ENCODE measurements around the gene SYT9.

Gene SYT9

DNA sequence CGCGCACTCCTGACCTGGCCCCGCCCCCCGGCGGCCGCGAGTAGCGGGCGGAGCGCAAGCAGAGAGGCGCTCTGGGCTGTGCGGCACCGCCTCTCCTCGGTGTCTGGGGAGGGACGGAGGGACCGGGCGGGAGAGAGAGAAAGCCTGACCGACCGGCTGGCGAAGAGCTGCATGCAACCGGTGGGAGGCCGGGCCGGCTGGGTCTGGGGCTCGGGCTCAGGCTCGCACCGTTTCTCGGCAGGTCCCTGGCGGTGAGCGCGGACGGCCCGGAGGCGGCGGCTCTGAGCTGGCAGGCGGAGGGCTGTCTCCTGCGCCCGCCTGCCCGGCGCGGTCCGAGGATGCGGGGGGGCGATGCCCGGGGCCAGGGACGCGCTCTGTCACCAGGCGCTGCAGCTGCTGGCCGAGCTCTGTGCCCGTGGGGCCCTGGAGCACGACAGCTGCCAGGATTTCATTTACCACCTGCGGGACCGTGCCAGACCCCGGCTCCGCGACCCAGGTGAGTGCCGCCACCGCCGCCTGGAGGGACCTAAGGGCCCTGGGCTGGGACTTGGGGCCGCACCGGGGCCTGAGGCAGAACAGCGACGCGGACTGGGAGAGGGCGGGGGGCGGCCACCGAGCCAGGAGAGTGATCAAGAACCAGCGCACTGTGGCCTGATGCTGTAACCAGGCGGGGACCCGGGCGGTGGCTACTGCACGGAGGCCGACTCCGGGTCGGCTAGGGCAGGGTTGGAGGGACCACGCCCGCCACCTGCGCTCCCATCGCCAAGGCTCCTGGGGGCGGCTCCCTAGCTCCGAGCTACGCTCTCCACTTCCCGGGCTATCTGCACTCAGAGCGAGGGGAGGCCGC lies at the start of gene SYT9:
SYT9 (plus strand) TSS at position 69 of the 847 bp plus-strand sequence; CDS start at position 352, 283 bp downstream.
- peak; percentile 25 for DNase-seq (ENCODE audit: low spot score)

DNA sequence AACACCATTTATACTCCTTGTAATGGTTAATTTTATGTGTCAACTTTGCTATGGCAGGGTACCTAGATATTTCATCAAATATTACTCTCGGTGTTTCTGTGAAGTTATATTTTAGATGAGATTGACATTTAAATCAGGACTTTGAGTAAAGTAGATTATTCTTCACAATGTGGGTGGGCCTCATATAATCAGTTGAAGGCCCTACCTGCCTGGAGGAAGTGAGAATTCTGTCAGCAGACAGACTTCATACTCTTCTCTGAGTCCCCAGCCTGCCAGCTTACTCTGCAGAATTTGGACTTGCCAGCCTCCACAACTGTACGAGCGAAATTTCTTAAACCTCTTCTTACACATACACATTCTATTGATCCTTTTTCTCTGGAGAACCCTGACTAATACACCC lies 49.3 kb upstream of the SYT9 start:
- DNase-seq (ENCODE audit: low spot score) = no peak

DNA sequence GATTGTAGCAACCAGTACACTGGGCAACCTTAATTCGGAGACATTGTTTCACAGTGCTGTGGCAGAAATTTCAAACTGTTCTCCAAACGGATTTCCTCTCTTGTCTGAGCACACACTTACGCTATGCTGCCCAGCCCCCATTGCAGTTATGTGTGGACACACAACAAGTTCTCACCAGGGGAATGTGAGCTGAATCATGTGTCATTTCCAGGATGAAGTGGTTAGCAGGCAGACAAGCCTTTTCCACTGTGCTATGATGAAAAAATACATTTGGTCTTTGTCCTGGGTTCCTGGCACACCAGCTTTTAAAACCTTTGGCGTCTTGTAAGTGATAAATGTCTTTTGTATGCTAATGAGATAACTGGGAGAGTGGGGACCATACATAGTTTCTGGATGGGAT lies 46.9 kb upstream of the SYT9 start:
- DNase-seq (ENCODE audit: low spot score) = no peak

DNA sequence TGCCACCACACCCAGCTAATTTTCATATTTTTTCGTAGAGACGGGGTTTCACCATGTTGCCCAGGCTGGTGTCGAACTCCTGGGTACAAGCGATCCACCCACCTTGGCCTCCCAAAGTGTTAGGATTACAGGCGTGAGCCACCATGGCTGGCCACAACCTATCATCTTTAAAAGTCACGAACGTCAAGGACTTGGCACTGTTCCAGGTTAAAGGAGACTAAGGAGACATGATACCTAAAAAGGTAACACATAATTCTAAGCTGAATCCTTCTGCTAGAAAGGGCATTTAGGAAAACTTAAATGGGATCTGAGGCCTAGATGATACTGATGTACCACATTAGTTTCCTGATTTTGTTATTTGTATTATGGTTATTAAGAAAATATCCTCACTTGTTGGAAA lies 43.3 kb upstream of the SYT9 start:
- no peak for DNase-seq (ENCODE audit: low spot score)

DNA sequence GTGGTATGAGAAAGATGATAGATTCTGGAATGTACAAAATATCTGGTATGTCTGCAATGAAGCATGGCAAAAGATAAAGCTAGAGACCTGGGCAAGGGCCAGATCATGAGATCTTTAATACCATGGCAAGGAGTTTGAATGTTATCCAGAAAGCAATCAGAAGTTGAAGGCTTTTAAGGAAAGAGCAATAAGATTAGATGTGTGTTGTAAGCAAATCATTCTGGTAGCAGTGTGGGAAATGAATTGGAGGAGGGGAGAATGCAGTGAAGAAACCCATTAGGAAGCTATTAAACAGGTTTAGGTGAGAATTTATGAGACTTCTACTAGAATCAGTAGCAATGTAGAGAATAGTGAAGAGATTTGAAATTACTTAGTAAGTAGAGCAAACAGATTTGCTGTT lies 32.2 kb upstream of the SYT9 start:
- no peak for DNase-seq (ENCODE audit: low spot score)

DNA sequence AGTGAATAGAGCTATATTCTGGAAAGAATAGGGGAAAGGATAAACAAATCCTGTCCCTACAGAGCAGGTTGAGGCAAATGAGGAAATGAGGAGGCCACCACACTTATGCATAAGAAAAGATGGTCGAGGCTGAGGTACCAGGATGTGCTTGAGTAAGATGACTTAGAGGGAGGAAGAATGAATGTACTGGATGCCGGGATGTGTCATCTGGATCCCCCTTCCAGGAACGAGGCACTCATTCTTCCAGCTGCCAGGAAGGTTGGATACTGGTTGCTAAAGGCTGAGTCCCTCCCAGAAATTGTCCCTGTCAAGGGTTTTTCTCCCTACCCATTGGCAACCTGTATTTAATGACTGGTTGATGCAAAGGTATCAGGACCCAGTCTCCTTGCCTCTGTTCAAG lies 31.1 kb upstream of the SYT9 start:
- DNase-seq (ENCODE audit: low spot score) = no peak

- no peak for DNase-seq (ENCODE audit: low spot score)
Observed at GRCh38 chr11:7222619-7223018, 29.1 kb upstream of the SYT9 start.

GRCh38 chr11:7239877-7240276 lies 11.8 kb upstream of the SYT9 start:
- no peak for DNase-seq (ENCODE audit: low spot score)

- DNase-seq (ENCODE audit: low spot score) = no peak
Observed at GRCh38 chr11:7245341-7245740, 6.4 kb upstream of the SYT9 start.

DNA sequence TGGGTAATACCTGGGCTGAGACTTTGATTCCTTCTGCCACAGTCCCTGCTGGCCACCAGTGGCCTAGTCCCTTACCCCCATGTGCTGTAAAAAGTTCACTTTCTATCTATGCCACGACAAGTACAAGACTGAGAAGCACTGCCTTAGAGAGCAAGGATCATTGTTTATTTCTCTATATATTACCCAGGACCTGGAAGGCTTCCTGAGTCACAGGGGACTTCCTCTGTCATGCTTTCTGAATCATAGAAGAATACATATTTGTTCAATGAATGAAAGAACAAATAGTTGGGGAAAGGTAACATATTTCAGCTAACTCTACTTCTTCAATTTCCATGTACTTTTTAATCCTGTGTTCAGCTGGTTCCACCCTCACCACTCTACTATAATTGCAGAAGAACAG lies 5.5 kb upstream of the SYT9 start:
- DNase-seq (ENCODE audit: low spot score) = no peak

DNA sequence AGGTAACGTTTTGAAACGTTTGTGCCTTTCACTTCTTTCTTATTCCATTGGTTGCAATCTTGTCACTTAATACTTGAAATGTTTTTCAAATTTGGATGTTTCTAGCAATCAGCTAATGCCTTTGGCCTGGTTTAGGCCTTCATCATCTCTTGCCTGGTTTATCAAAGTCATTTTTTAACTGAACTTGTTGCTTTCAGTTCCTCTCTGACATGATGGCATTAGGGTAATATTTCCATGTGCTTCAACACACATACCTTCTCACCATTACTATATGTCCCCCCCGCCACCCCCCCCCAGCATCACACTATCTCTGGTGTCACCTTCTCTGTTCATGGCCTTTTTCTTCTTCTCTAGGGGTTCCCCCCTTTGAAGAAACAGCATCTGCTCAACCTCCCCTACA lies 1.5 kb upstream of the SYT9 start:
- no peak for DNase-seq (ENCODE audit: low spot score)

DNA sequence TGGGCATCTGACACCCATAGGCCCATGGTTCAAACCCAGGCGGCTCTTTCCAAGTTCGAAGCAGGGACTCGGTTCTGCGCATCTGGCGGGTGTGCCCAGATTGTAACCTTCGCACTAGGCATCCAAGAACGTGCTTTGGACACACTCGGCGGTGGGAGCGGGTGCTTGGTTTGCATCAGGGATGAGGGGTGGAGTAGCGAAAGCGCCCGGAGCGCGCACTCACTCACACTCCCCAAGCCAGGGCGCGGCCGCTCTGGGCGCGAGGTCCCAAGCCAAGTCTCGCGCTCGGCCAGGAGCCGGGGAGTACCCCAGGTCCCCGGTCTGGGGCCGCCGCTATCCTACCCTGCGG lies 243 bp upstream of the SYT9 start:
- no peak for DNase-seq (ENCODE audit: low spot score)

GRCh38 chr11:7252683-7253213 lies 1.0 kb downstream of the SYT9 start:
- no peak for DNase-seq (ENCODE audit: low spot score)

- no peak for DNase-seq (ENCODE audit: low spot score)
Observed at GRCh38 chr11:7253800-7254199, 2.1 kb downstream of the SYT9 start.

DNA sequence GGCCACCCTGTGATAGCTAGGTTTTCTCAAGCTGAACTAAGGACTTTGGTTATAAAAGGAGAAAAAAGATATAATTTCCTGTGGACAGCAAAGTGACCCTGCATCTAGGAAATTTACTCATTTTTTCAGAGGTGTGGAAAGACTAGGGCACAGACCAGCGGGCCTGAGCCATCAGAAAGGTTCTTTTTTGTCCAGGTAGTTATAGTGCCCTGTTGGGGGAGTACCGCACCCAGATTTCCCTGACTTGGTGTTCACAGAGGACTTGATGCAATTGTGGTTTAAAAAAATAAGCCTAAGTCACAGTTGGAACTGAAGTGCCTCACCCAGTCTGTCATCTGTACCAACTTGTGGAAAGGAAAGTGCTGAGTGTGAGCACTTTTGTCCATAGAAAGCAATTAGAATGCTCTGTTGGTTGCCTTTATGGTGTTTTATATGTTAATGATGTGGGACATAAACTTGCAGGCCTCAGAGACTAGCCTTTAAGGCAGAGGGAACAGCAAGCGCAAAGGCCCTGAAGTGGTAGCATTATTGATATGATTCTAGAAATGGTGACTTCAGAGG lies 3.1 kb downstream of the SYT9 start:
- DNase-seq (ENCODE audit: low spot score) = no peak

DNA sequence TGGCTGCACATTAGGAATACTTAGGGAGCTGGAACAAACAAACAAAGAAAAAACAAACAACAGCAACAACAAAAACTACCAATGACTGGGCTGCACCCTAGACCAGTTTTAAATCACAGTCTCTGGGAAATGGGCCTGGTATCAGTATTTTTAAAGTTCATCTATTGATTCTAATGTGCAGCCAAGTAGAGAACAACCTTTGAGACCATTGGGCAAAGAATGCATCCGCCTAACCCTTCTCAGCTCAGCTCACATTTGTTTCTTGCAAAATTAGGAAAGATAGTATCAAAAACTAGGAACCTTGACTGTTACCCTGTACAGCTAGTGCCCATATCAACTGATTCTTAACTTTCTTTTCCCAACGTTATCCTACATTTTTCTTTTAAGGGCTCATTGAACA lies 5.2 kb downstream of the SYT9 start:
- DNase-seq (ENCODE audit: low spot score) = no peak

- no peak for DNase-seq (ENCODE audit: low spot score)
Observed at GRCh38 chr11:7257724-7258123, 6.0 kb downstream of the SYT9 start.

- DNase-seq (ENCODE audit: low spot score) = no peak
Observed at GRCh38 chr11:7261578-7261977, 9.9 kb downstream of the SYT9 start.

- DNase-seq (ENCODE audit: low spot score) = no peak
Observed at GRCh38 chr11:7262672-7263071, 11.0 kb downstream of the SYT9 start.

DNA sequence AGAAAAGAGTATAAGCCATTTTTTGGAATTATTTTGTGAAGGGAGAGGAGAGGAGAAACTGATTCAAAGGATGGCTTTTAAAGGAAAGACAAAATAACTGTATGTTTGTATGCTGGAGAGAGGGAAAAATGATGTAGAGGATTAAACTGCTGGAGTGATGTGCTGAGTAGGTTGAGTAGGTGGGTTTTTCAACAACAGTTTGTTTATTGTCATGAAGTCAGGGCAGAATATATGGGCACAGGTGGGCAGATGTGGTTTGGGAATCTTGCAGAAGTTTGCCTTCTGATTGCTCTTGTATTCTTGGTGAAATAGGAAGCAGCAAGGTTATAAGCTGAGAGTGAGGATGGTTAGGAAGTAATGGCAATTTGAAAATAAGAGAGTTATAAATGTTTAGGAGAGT lies 12.1 kb downstream of the SYT9 start:
- DNase-seq (ENCODE audit: low spot score) = no peak

DNA sequence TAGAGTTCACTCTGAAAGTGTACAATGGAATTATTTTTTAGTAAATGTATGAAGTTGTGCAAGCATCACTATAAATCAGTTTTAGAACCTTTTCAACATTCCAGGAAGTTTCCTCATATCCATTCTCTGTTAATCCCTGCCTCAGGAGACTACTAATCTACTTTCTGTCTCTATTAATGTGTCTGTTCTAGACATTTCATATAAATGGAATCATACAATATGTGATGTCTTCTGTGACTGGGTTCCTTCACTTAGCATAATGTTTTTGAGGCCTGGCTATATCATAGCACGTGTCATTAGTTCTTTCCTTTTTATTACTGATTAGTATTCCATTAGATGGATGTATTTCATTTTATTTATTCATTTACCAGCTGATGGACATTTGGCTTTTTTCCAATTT lies 17.1 kb downstream of the SYT9 start:
- no peak for DNase-seq (ENCODE audit: low spot score)

DNA sequence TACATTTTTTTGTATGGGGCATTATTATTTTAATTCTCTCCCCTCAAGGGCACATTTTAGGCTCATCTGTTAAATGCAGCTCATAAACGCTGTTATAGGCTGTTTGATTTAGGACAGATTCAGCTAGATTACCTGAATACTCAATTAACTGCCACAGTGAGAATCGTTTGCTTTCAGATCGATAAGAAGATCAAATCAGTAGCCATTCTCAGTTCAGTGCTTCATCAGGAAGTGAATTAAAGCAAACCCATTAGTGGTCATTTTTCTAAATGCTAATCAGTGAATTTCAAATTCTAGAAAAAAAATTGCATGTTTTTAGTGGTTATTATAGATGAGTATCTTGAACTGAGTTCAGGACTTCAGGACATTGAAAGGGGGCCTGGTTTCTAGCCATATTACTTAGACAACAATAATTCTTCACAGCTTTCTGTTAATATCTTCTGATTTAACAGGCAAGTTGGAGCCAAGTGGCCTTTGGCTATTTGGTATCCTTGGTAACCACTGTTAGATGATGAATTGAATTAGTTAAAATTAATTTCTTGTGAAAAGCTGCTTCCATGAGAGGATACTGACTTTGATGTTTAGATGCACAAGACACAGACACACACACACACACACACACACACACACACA lies 18.6 kb downstream of the SYT9 start:
- DNase-seq (ENCODE audit: low spot score) = no peak

DNA sequence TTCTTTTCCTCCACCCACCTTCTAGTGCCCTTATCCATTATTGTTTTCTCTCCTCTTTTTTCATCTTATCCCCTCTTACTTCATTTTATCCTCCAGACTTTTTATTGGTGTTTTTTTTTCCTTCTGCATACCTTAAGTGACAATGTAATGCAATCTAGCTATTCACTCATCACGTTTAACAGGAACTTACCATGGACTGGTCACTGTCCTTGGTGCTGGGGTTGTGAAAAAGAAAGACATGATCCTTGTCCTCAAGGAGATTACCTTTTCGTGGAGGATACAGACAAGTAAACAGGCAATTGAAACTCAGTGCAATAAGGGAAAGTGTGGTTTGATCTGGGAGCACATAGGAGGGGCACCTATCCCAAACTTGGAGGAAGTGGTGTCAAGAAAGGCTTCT lies 20.7 kb downstream of the SYT9 start:
- no peak for DNase-seq (ENCODE audit: low spot score)
